ENCODE data around the gene RPS15A.

Gene RPS15A

DNA sequence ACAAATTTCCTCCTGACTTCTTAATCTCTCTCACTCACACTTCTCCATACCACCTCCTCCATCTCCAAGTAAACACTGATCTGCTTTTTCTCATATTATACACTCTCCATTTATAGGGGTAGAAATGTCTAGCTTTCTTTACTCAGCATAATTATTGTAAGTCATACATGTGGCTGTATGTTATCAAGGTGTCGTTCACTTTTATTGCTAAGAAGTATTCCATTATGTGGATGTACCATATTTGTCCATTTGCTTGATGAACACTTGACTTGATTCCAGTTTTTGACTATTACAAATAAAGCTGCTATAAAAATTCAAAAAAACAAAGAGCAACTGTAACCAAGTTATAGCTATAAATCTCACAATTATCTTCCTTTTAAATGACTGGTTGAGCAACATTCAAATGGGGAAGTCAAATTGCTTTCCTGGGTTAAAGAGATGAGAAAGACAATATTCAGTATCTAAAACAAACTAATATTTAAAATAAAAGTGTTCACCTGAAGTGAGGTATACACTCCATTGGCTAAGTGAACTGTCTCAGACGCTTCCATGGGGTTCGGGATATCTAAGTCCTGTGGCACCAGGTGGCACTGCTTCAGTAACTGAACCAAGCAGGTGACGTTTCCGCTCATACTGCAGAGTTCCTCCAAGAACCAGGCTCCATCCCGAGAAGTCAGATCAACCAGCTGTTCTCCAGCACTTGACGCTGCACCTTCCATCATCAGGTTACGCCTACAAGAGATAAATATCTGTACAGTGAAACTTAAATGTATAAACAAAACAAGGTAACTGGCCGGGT lies 43.8 kb upstream of the RPS15A start:
- Histone ChIP-seq H3K79me1 (ENCODE audit: low read length) (no peaks in the 10 kb centered on the region), H4K8ac (ENCODE audit: low read depth, low read length) (no peak overlapping the region), H3K18ac (ENCODE audit: low read length) (no peak overlapping the region), H3K9ac (ENCODE audit: low read length) (no peak overlapping the region), H3K4ac (ENCODE audit: low read depth, low read length) (no peak overlapping the region), H2AK5ac (ENCODE audit: low read length) (no peak overlapping the region), H4K91ac (ENCODE audit: low read depth, low read length) (no peak overlapping the region), H3K27me3 (ENCODE audit: insufficient read depth, low read length) (no peaks in the 10 kb centered on the region), H3K4me1 (ENCODE audit: control insufficient read depth in 1 of 2, insufficient read depth in 2 of 2, low read length in 2 of 2) (no peaks in the 10 kb centered on the region), H3K4me2 (ENCODE audit: low read length) (no peak overlapping the region), H2AFZ (ENCODE audit: insufficient read depth, low read length, poor library complexity) (no peak overlapping the region), H3K23ac (ENCODE audit: low read length) (no peak overlapping the region), H3K79me2 (ENCODE audit: control insufficient read depth, insufficient read depth, low read length, poor library complexity) (no peaks in the 10 kb centered on the region), H2BK12ac (ENCODE audit: low read length) (no peak overlapping the region), H3K9me3 (ENCODE audit: insufficient read depth, low read depth, low read length) (no peaks in the 10 kb centered on the region), H4K12ac (ENCODE audit: low read depth, low read length) (no peak overlapping the region), H3K4me3 (ENCODE audit: low read depth, low read length) (no peak overlapping the region), H3K27ac (ENCODE audit: low read depth, low read length) (no peak overlapping the region), H2BK120ac (ENCODE audit: insufficient read depth, low read length, poor library complexity) (no peak overlapping the region), H2BK5ac (ENCODE audit: low read depth, low read length, poor library complexity) (no peak overlapping the region), H3K36me3 (ENCODE audit: control insufficient read depth in 1 of 2, insufficient read depth in 2 of 2, low read length in 2 of 2) (peaks cover 31 to 54% of the 10 kb centered on the region in 2 experiments), H3K14ac (ENCODE audit: low read length) (no peak overlapping the region)
- no peak for DNase-seq
- WGBS (ENCODE audit: extremely low coverage, insufficient coverage, insufficient read length) = no CpG with 5 or more reads among the region's 9 CpGs

DNA sequence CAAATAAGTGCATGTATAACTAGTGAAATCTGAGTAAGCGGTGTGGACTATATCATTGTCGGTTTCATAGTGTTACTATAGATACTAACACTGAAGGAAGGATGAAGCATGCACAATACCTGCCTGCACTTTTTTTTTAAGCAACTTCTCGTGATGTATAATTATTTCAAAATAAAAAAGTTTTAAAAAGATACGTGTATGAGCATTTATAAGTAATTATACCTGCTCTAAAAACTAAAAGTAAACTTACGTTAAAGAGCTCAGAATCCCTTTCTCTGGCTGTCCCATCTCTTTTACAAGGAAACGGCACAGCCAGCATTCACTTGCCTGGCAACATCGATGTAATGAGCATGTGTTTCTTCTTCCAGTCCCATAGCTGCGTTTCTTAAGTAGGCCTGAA lies 42.5 kb upstream of the RPS15A start:
- no peak overlapping the region for H2AFZ ChIP-seq (ENCODE audit: insufficient read depth, low read length, poor library complexity)
- H3K27me3 ChIP-seq (ENCODE audit: insufficient read depth, low read length) = no peaks in the 10 kb centered on the region
- no peak overlapping the region for H3K18ac ChIP-seq (ENCODE audit: low read length)
- no peak overlapping the region for H4K8ac ChIP-seq (ENCODE audit: low read depth, low read length)
- no peak overlapping the region for H4K91ac ChIP-seq (ENCODE audit: low read depth, low read length)
- H2AK5ac ChIP-seq (ENCODE audit: low read length) = no peak overlapping the region
- no peak for DNase-seq
- no peak overlapping the region for H3K27ac ChIP-seq (ENCODE audit: low read depth, low read length)
- no peak overlapping the region for H3K23ac ChIP-seq (ENCODE audit: low read length)
- no CpG with 5 or more reads among the region's 8 CpGs for WGBS (ENCODE audit: extremely low coverage, insufficient coverage, insufficient read length)
- no peak overlapping the region for H3K14ac ChIP-seq (ENCODE audit: low read length)
- H2BK12ac ChIP-seq (ENCODE audit: low read length) = no peak overlapping the region
- no peak overlapping the region for H3K4me3 ChIP-seq (ENCODE audit: low read depth, low read length)
- H3K36me3 ChIP-seq (ENCODE audit: control insufficient read depth in 1 of 2, insufficient read depth in 2 of 2, low read length in 2 of 2) = peaks cover 32 to 55% of the 10 kb centered on the region in 2 experiments
- no peak overlapping the region for H3K4ac ChIP-seq (ENCODE audit: low read depth, low read length)
- H4K12ac ChIP-seq (ENCODE audit: low read depth, low read length) = no peak overlapping the region
- no peaks in the 10 kb centered on the region for H3K9me3 ChIP-seq (ENCODE audit: insufficient read depth, low read depth, low read length)
- H3K9ac ChIP-seq (ENCODE audit: low read length) = peak overlapping the region; percentile 2
- no peaks in the 10 kb centered on the region for H3K79me1 ChIP-seq (ENCODE audit: low read length)
- H3K4me2 ChIP-seq (ENCODE audit: low read length) = no peak overlapping the region
- H3K4me1 ChIP-seq (ENCODE audit: control insufficient read depth in 1 of 2, insufficient read depth in 2 of 2, low read length in 2 of 2) = no peaks in the 10 kb centered on the region
- no peak overlapping the region for H2BK5ac ChIP-seq (ENCODE audit: low read depth, low read length, poor library complexity)
- H2BK120ac ChIP-seq (ENCODE audit: insufficient read depth, low read length, poor library complexity) = no peak overlapping the region
- H3K79me2 ChIP-seq (ENCODE audit: control insufficient read depth, insufficient read depth, low read length, poor library complexity) = no peaks in the 10 kb centered on the region

DNA sequence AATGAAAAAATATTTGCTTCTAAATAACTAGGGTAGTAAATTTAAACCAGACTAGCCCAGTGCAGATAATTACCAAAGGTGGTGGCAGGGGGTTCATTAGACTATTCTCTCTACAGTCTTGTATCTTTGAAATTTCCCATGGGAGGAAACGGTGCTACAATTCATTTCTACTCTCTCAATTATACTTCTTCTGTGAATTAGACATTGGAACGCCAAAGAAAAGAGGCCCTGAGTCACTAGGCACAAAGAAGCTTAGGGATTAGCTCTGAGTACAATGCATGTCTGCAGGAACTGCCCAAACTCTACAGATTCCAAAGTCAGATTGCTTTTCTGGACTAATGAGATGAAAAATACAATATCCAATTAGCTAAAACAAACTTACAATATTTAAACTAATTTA lies 41.9 kb upstream of the RPS15A start:
- no peaks in the 10 kb centered on the region for H3K9me3 ChIP-seq (ENCODE audit: insufficient read depth, low read depth, low read length)
- no peak overlapping the region for H2AK5ac ChIP-seq (ENCODE audit: low read length)
- H2BK12ac ChIP-seq (ENCODE audit: low read length) = no peak overlapping the region
- H4K8ac ChIP-seq (ENCODE audit: low read depth, low read length) = no peak overlapping the region
- no peak overlapping the region for H3K4me2 ChIP-seq (ENCODE audit: low read length)
- H3K36me3 ChIP-seq (ENCODE audit: control insufficient read depth in 1 of 2, insufficient read depth in 2 of 2, low read length in 2 of 2) = peaks cover 34 to 52% of the 10 kb centered on the region in 2 experiments
- no peak overlapping the region for H4K12ac ChIP-seq (ENCODE audit: low read depth, low read length)
- H3K79me2 ChIP-seq (ENCODE audit: control insufficient read depth, insufficient read depth, low read length, poor library complexity) = no peaks in the 10 kb centered on the region
- H2BK5ac ChIP-seq (ENCODE audit: low read depth, low read length, poor library complexity) = no peak overlapping the region
- H3K4me1 ChIP-seq (ENCODE audit: control insufficient read depth in 1 of 2, insufficient read depth in 2 of 2, low read length in 2 of 2) = no peaks in the 10 kb centered on the region
- no peak overlapping the region for H4K91ac ChIP-seq (ENCODE audit: low read depth, low read length)
- no peak overlapping the region for H3K18ac ChIP-seq (ENCODE audit: low read length)
- H3K14ac ChIP-seq (ENCODE audit: low read length) = no peak overlapping the region
- H3K27ac ChIP-seq (ENCODE audit: low read depth, low read length) = no peak overlapping the region
- DNase-seq = no peak
- H3K79me1 ChIP-seq (ENCODE audit: low read length) = no peaks in the 10 kb centered on the region
- no peaks in the 10 kb centered on the region for H3K27me3 ChIP-seq (ENCODE audit: insufficient read depth, low read length)
- no CpG with 5 or more reads among the region's 2 CpGs for WGBS (ENCODE audit: extremely low coverage, insufficient coverage, insufficient read length)
- no peak overlapping the region for H3K4ac ChIP-seq (ENCODE audit: low read depth, low read length)
- no peak overlapping the region for H3K23ac ChIP-seq (ENCODE audit: low read length)
- H3K4me3 ChIP-seq (ENCODE audit: low read depth, low read length) = no peak overlapping the region
- no peak overlapping the region for H2AFZ ChIP-seq (ENCODE audit: insufficient read depth, low read length, poor library complexity)
- H2BK120ac ChIP-seq (ENCODE audit: insufficient read depth, low read length, poor library complexity) = no peak overlapping the region
- H3K9ac ChIP-seq (ENCODE audit: low read length) = no peak overlapping the region

DNA sequence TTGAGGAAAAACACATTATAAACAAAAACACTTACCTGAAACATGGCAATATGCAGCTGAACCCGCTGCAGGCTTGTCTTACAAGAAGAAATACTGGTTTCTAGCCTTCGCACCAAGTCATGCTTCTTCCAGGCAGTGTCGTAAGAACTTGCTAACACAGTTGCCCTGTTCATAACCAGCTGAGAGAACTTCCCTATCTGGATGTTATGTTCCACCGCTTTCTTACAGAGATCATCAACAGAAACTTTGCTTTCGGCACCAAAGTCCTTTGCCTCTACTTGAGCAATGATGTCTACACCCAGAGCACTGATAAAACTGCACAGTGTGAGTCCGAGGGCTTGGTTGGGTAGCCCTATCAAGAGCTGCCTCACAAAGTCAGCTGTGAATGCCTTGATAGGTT lies 39.1 kb upstream of the RPS15A start:
- Histone ChIP-seq H3K4ac (ENCODE audit: low read depth, low read length) (no peak overlapping the region), H3K27ac (ENCODE audit: low read depth, low read length) (no peak overlapping the region), H2BK5ac (ENCODE audit: low read depth, low read length, poor library complexity) (no peak overlapping the region), H3K14ac (ENCODE audit: low read length) (no peak overlapping the region), H3K23ac (ENCODE audit: low read length) (no peak overlapping the region), H3K18ac (ENCODE audit: low read length) (no peak overlapping the region), H3K9ac (ENCODE audit: low read length) (no peak overlapping the region), H2AFZ (ENCODE audit: insufficient read depth, low read length, poor library complexity) (no peak overlapping the region), H3K4me3 (ENCODE audit: low read depth, low read length) (no peak overlapping the region), H2BK12ac (ENCODE audit: low read length) (no peak overlapping the region), H4K12ac (ENCODE audit: low read depth, low read length) (no peak overlapping the region), H3K4me1 (ENCODE audit: control insufficient read depth in 1 of 2, insufficient read depth in 2 of 2, low read length in 2 of 2) (no peaks in the 10 kb centered on the region), H3K27me3 (ENCODE audit: insufficient read depth, low read length) (no peaks in the 10 kb centered on the region), H3K36me3 (ENCODE audit: control insufficient read depth in 1 of 2, insufficient read depth in 2 of 2, low read length in 2 of 2) (peaks cover 20 to 31% of the 10 kb centered on the region in 2 experiments), H3K4me2 (ENCODE audit: low read length) (no peak overlapping the region), H3K79me1 (ENCODE audit: low read length) (no peaks in the 10 kb centered on the region), H2AK5ac (ENCODE audit: low read length) (no peak overlapping the region), H4K91ac (ENCODE audit: low read depth, low read length) (no peak overlapping the region), H2BK120ac (ENCODE audit: insufficient read depth, low read length, poor library complexity) (no peak overlapping the region), H3K9me3 (ENCODE audit: insufficient read depth, low read depth, low read length) (no peaks in the 10 kb centered on the region), H3K79me2 (ENCODE audit: control insufficient read depth, insufficient read depth, low read length, poor library complexity) (no peaks in the 10 kb centered on the region), H4K8ac (ENCODE audit: low read depth, low read length) (no peak overlapping the region)
- no peak for DNase-seq
- WGBS (ENCODE audit: extremely low coverage, insufficient coverage, insufficient read length) = no CpG with 5 or more reads among the region's 6 CpGs

Measured in trophoblast cell (in vitro differentiated cells and primary cell).